BE2C (cell line): ENCODE data around the gene KAT7.

Experiments used
- DNase-seq: peaks from one replicate; pipeline ENCODE4 v3.0.0-alpha.2; 2020
- H3K27me3 ChIP-seq: fragments of 250-450 bp; sonication (Bioruptor Pico); 2 replicates; pipeline ENCODE4 v1.5.1; 2020; ENCODE audit warnings: mild to moderate bottlenecking
- H3K36me3 ChIP-seq: fragments of 250-450 bp; sonication (Bioruptor Pico); 2 replicates; pipeline ENCODE4 v1.5.1; 2020; ENCODE audit warnings: mild to moderate bottlenecking
- H3K4me1 ChIP-seq: fragments of 250-450 bp; sonication (Bioruptor Pico); 2 replicates; pipeline ENCODE4 v1.5.1; 2020
- H3K4me3 ChIP-seq: 2 replicates; pipeline ENCODE4 v1.5.1; 2011; ENCODE audit warnings: low read depth, low read length
- H3K9me3 ChIP-seq: fragments of 250-450 bp; sonication (Bioruptor Pico); 2 replicates; pipeline ENCODE4 v1.5.1; 2020
- TF ChIP-seq, protein P1 (sequence below): IDR thresholded peaks from 2 replicates; pipeline ENCODE4 v1.5.1; 2012; ENCODE audit warnings: mild to moderate bottlenecking, low read depth, low read length

KAT7 gene

DNA sequence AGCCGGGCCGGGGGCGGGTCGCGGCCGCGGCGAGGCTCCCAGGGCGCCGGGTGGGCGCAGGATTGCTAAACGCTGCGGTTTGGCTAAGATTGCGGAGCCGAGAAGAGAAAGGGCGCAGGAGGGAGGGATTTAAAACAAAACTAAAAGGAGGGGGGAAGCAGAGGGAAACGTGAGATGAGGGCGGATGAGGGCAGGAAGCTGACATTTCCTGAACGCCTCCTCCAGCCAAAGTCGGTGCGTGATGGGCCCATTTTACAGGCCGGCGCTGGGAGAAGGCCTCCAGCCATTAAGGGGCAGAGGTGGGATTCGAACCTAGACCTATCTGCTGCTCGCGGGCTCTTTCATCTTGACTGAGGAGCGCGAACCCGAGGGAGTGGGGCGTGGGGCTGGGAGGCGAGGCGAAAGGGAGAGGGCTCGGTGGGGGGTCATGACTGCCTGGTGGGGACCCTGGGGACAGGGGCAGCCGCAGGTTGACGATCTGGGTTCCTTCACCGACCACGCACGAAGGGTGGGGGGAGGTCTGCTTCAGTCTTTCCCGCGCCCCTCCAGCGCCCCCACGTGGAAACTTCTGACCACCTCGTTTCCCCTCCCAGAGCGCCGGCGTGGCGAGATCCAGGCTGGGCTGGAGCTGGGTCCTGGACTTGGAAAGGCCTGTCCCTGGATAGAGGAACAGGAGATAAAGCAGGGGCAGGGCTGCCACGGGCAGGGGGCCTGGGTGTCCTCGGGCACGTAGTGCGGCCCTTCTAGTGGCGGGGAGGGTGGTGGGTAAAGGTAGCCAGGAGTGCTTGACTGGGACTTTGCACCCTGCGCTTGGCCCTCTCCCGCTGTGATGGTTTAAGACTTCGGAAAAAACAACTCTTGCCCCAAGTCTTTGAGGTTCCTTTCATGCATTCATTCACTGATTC is 63.2 kb downstream of the KAT7 start:
- Histone ChIP-seq H3K4me1 (peaks cover 3% of the 10 kb centered on the region; the same call in 1 of the 2 replicates), H3K4me3 (no peak overlapping the region), H3K9me3 (no peaks in the 10 kb centered on the region), H3K27me3 (peaks cover 31% of the 10 kb centered on the region), H3K36me3 (no peaks in the 10 kb centered on the region)
- TF ChIP-seq, protein P1, sequence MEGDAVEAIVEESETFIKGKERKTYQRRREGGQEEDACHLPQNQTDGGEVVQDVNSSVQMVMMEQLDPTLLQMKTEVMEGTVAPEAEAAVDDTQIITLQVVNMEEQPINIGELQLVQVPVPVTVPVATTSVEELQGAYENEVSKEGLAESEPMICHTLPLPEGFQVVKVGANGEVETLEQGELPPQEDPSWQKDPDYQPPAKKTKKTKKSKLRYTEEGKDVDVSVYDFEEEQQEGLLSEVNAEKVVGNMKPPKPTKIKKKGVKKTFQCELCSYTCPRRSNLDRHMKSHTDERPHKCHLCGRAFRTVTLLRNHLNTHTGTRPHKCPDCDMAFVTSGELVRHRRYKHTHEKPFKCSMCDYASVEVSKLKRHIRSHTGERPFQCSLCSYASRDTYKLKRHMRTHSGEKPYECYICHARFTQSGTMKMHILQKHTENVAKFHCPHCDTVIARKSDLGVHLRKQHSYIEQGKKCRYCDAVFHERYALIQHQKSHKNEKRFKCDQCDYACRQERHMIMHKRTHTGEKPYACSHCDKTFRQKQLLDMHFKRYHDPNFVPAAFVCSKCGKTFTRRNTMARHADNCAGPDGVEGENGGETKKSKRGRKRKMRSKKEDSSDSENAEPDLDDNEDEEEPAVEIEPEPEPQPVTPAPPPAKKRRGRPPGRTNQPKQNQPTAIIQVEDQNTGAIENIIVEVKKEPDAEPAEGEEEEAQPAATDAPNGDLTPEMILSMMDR = peak; percentile 47
- peak; percentile 61 for DNase-seq

GRCh38 chr17:49853470-49854015 is 65.1 kb downstream of the KAT7 start:
- peaks cover 3% of the 10 kb centered on the region; the same call in 1 of the 2 replicates for H3K4me1 ChIP-seq
- no peak overlapping the region for H3K4me3 ChIP-seq
- H3K27me3 ChIP-seq = peaks cover 31% of the 10 kb centered on the region
- TF ChIP-seq, protein P1 = no peak
- H3K36me3 ChIP-seq = no peaks in the 10 kb centered on the region
- peak; percentile 48 for DNase-seq
- no peaks in the 10 kb centered on the region for H3K9me3 ChIP-seq

DNA sequence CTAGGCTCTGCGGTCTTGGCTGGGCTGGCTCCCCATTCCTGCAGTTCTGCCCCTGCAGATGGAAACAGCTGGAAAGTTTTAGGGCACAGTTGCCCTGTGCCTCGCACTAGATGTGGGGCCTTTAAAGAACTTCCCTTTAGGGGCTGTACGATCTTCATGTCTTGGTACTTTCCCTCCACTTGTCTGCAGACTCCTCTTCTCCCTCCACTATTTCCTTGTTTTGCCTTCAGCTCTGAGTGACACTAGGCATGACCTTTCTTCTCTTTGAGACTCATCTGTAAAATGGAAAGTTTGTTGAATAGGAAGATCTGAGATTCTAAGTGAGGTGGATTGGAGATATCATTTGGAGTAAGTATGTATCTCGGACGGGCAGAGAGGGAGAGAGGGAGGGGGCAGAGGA is 65.6 kb downstream of the KAT7 start:
- DNase-seq = no peak
- TF ChIP-seq, protein P1 = no peak
- Histone ChIP-seq H3K9me3 (no peaks in the 10 kb centered on the region), H3K27me3 (peaks cover 31% of the 10 kb centered on the region), H3K4me3 (no peak overlapping the region), H3K4me1 (peaks cover 3% of the 10 kb centered on the region; the same call in 1 of the 2 replicates), H3K36me3 (no peaks in the 10 kb centered on the region)

DNA sequence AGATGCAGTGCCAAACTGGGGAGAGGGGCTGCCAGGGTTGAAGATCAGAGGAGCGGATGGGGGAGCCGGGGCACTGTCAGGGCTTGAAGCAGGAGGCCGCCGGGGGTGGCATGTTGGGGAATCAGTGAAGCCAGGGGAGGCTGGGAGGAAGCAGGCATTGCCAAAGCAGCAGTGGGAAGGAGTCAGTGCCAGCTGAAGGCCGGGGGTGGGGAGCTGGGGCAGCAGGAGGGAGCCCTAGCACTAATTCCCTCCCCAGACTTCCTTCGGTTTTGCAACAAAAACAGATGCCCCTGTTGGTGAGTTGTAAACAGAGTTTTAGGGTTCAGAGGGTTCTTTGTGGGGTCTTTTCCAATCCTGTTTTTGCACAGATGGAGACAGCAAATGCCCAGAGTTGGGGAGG is 70.3 kb downstream of the KAT7 start:
- no peak for DNase-seq
- H3K9me3 ChIP-seq = no peaks in the 10 kb centered on the region
- no peaks in the 10 kb centered on the region; the same call in 1 of the 2 replicates for H3K4me1 ChIP-seq
- H3K4me3 ChIP-seq = no peak overlapping the region
- H3K36me3 ChIP-seq = no peaks in the 10 kb centered on the region
- TF ChIP-seq, protein P1 = no peak
- no peaks in the 10 kb centered on the region for H3K27me3 ChIP-seq

- no peak for DNase-seq
- H3K36me3 ChIP-seq = no peaks in the 10 kb centered on the region
- no peak overlapping the region for H3K4me3 ChIP-seq
- no peaks in the 10 kb centered on the region for H3K9me3 ChIP-seq
- TF ChIP-seq, protein P1 = 0 out of 2 replicates have a peak, but pooled peaks have one; percentile 24
- no peaks in the 10 kb centered on the region for H3K4me1 ChIP-seq
- H3K27me3 ChIP-seq = no peaks in the 10 kb centered on the region
Measured at GRCh38 chr17:49859991-49860953, 71.8 kb downstream of the KAT7 start.
